Liver (tissue), 9 donors: ENCODE results near the gene RNPEPL1. TPM values are rescaled to one million over a fixed set of nuclear protein-coding genes. Genes with fewer than 3 reads are reported as not detected.

ENCODE experiments used
- DNase-seq: peaks from one replicate; pipeline ENCODE4 v3.0.0-alpha.2; 2017; ENCODE audit warnings: low spot score
- H3K27ac ChIP-seq, 2 donors: one replicate each; pipeline ENCODE4 v1.7.0; 2013; ENCODE audit warnings: inconsistent platforms in 2 of 2, low read length in 2 of 2, control low read depth in 1 of 2, low read depth in 1 of 2, mild to moderate bottlenecking in 1 of 2
- H3K27me3 ChIP-seq, 4 donors: one replicate each; pipeline versions ENCODE4 v1.6.1 to v1.7.0; 2013; ENCODE audit warnings: low read length in 3 of 4, inconsistent platforms in 1 of 4, mild to moderate bottlenecking in 1 of 4, moderate library complexity in 1 of 4; ENCODE audit not compliant: control insufficient read depth in 4 of 4, insufficient read depth in 4 of 4
- H3K36me3 ChIP-seq, 4 donors: one replicate each; pipeline versions ENCODE4 v1.6.1 to v1.7.0; 2013; ENCODE audit warnings: low read length in 3 of 4, mild to moderate bottlenecking in 3 of 4, low read depth in 1 of 4, moderate library complexity in 1 of 4; ENCODE audit not compliant: control insufficient read depth in 4 of 4, insufficient read depth in 3 of 4
- H3K4me1 ChIP-seq, 4 donors: one replicate each; pipeline versions ENCODE4 v1.6.1 to v1.7.0; 2013; ENCODE audit warnings: low read length in 3 of 4, mild to moderate bottlenecking in 3 of 4, moderate library complexity in 1 of 4; ENCODE audit not compliant: control insufficient read depth in 4 of 4, insufficient read depth in 4 of 4
- H3K4me3 ChIP-seq, 3 donors: one replicate each; pipeline versions ENCODE4 v1.6.1 to v1.7.0; 2013; ENCODE audit warnings: low read length in 3 of 3, control low read depth in 1 of 3, low read depth in 1 of 3, mild to moderate bottlenecking in 1 of 3
- H3K9ac ChIP-seq, 2 donors: one replicate each; pipeline ENCODE4 v1.7.0; 2013; ENCODE audit warnings: low read length in 2 of 2, mild to moderate bottlenecking in 2 of 2, moderate library complexity in 2 of 2, control low read depth in 1 of 2, low read depth in 1 of 2
- H3K9me3 ChIP-seq, 4 donors: one replicate each; pipeline versions ENCODE4 v1.6.1 to v1.7.0; 2013; ENCODE audit warnings: low read length in 3 of 4; ENCODE audit not compliant: control insufficient read depth in 4 of 4
- EGR1 ChIP-seq, 2 donors: IDR thresholded peaks; 2 replicates each; pipeline ENCODE4 v1.6.1; 2016 to 2018; ENCODE audit warnings: antibody characterized with exemption in 2 of 2, low read depth in 2 of 2
- FOXA1 ChIP-seq: IDR thresholded peaks from 2 replicates; pipeline ENCODE4 v1.6.1; 2016; ENCODE audit warnings: antibody characterized with exemption
- FOXA2 ChIP-seq: IDR thresholded peaks from 2 replicates; pipeline ENCODE4 v1.6.1; 2016; ENCODE audit warnings: antibody characterized with exemption
- GABPA ChIP-seq, 2 donors: IDR thresholded peaks in 1 of 2; conservative IDR thresholded peaks in 1 of 2; 2 replicates each; pipeline ENCODE4 v1.6.1; 2016; ENCODE audit warnings: antibody characterized with exemption in 2 of 2, mild to moderate bottlenecking in 1 of 2, moderate library complexity in 1 of 2
- HNF4A ChIP-seq, 2 donors: conservative IDR thresholded peaks; 2 replicates each; pipeline ENCODE4 v1.6.1; 2016; ENCODE audit warnings: antibody characterized with exemption in 2 of 2, mild to moderate bottlenecking in 2 of 2
- HNF4G ChIP-seq: IDR thresholded peaks from 2 replicates; pipeline ENCODE4 v1.6.1; 2016; ENCODE audit warnings: antibody characterized with exemption
- JUND ChIP-seq, 2 donors: IDR thresholded peaks; 2 replicates each; pipeline ENCODE4 v1.6.1; 2016; ENCODE audit warnings: antibody characterized with exemption in 2 of 2
- NR2F2 ChIP-seq: IDR thresholded peaks from 2 replicates; pipeline ENCODE4 v1.6.1; 2016; ENCODE audit warnings: antibody characterized with exemption
- RAD21 ChIP-seq, 2 donors: IDR thresholded peaks; 2 replicates each; pipeline ENCODE4 v1.6.1; 2016; ENCODE audit warnings: antibody characterized with exemption in 2 of 2, mild to moderate bottlenecking in 2 of 2
- RXRA ChIP-seq, 2 donors: IDR thresholded peaks; 2 replicates each; pipeline ENCODE4 v1.6.1; 2017 to 2018; ENCODE audit warnings: antibody characterized with exemption in 2 of 2, mild to moderate bottlenecking in 1 of 2
- SP1 ChIP-seq: IDR thresholded peaks from 2 replicates; pipeline ENCODE4 v1.6.1; 2018; ENCODE audit warnings: antibody characterized with exemption, mild to moderate bottlenecking
- TAF1 ChIP-seq: conservative IDR thresholded peaks from 2 replicates; pipeline ENCODE4 v1.6.1; 2016; ENCODE audit warnings: antibody characterized with exemption, mild to moderate bottlenecking
- YY1 ChIP-seq: IDR thresholded peaks from 2 replicates; pipeline ENCODE4 v1.6.1; 2016; ENCODE audit warnings: antibody characterized with exemption, mild to moderate bottlenecking
- WGBS: extraction: QIAGEN DNeasy Blood & Tissue Kit; methylation state at CpG from one replicate; pipeline ENCODE4 v1.1.7; 2013; 5-methylcytosine and 5-hydroxymethylcytosine counted together
- polyA plus RNA-seq, 2 donors: library from polyadenylated mRNA; stranded (reverse) in 1 of 2; unstranded in 1 of 2; fragments of 200-250 nt in 1 of 2; fragments of >200 nt in 1 of 2; fragmentation: Nextera tagmentation in 1 of 2; extraction: Ambion mirVana in 1 of 2; gene quantifications; one replicate each; pipeline versions ENCODE4 v1.2.1 to v1.2.3, GENCODE V29; 2013 to 2015
- total RNA-seq, 2 donors: library from RNA; depleted of rRNA; stranded (reverse); fragments of >200 nt; gene quantifications; one replicate each; pipeline ENCODE4 v1.2.3, GENCODE V29; 2014
- TF ChIP-seq, protein P1 (sequence below): IDR thresholded peaks from 2 replicates; pipeline ENCODE4 v1.6.1; 2016; ENCODE audit warnings: antibody characterized with exemption
- TF ChIP-seq, protein P2 (sequence below): IDR thresholded peaks from 2 replicates; pipeline ENCODE4 v1.6.1; 2016; ENCODE audit warnings: antibody characterized with exemption, mild to moderate bottlenecking
- TF ChIP-seq, protein P3 (sequence below): IDR thresholded peaks from 2 replicates; pipeline ENCODE4 v1.6.1; 2016; ENCODE audit warnings: antibody characterized with exemption
- TF ChIP-seq, protein P4 (sequence below): IDR thresholded peaks from 2 replicates; pipeline ENCODE4 v1.6.1; 2016; ENCODE audit warnings: antibody characterized with exemption
- TF ChIP-seq, protein P5 (sequence below): fragments of 150-350 bp; IDR thresholded peaks from 2 replicates; pipeline ENCODE4 v1.5.1; 2017; ENCODE audit warnings: improper control_type of control experiment, low read depth, low read length; ENCODE audit not compliant: missing input control
- donor health status: healthy.
- donor health status: healthy.
- donor health status: healthy.
- donor health status: healthy.
- donor health status: healthy.

The RNPEPL1 gene
- total and polyA plus RNA-seq, 4 donors = 24.8 to 43.9 (median 29.4) TPM

DNA sequence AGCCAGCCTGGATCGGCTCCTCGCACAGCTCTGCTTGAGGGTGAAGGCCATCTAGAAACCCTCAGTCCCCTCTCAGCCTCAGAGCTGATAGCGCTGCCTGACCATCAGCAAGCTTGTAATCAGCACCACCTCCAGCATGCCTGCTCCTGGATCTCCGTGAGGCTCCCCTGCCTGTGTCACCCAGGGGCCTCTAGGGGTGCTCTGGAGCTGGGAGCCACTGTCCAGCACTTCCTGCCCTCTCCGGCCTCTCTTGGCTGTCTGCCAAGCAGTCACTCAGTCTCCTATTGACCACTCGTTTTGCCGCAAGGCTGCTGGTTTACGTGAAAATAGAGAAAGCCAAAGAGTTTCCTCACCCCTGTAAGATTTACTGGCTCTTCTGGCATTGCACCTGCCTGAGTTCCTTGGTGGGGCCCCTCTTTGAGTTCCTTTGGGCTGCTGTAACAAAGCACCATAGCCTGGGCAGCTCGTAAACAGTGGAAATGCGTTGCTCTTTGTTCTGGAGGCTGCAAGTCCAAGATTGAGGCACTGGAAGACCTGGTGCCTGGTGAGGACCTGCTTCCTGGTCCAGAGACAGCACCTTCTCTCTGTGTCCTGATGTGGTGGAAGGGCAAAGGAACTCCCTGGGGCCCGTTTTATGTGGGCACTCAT lies 36.1 kb downstream of the RNPEPL1 start:
- H3K9ac ChIP-seq = no peak overlapping the region
- WGBS = 25% methylated on average over 11 of the region's 11 CpGs
- peak; percentile 16 to 50 for TF ChIP-seq RXRA (IDR thresholded peaks at IDR 0.05)
- peak; percentile 76 to 80 for TF ChIP-seq RAD21 (IDR thresholded peaks at IDR 0.05)
- peak in 1 of 2 donors; percentile 62 for TF ChIP-seq GABPA (IDR thresholded peaks at IDR 0.05 in 1 of 2, conservative IDR thresholded peaks at IDR 0.05 in 1 of 2)
- TF ChIP-seq, protein P1, sequence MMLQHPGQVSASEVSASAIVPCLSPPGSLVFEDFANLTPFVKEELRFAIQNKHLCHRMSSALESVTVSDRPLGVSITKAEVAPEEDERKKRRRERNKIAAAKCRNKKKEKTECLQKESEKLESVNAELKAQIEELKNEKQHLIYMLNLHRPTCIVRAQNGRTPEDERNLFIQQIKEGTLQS = no peak
- TF ChIP-seq, protein P2, sequence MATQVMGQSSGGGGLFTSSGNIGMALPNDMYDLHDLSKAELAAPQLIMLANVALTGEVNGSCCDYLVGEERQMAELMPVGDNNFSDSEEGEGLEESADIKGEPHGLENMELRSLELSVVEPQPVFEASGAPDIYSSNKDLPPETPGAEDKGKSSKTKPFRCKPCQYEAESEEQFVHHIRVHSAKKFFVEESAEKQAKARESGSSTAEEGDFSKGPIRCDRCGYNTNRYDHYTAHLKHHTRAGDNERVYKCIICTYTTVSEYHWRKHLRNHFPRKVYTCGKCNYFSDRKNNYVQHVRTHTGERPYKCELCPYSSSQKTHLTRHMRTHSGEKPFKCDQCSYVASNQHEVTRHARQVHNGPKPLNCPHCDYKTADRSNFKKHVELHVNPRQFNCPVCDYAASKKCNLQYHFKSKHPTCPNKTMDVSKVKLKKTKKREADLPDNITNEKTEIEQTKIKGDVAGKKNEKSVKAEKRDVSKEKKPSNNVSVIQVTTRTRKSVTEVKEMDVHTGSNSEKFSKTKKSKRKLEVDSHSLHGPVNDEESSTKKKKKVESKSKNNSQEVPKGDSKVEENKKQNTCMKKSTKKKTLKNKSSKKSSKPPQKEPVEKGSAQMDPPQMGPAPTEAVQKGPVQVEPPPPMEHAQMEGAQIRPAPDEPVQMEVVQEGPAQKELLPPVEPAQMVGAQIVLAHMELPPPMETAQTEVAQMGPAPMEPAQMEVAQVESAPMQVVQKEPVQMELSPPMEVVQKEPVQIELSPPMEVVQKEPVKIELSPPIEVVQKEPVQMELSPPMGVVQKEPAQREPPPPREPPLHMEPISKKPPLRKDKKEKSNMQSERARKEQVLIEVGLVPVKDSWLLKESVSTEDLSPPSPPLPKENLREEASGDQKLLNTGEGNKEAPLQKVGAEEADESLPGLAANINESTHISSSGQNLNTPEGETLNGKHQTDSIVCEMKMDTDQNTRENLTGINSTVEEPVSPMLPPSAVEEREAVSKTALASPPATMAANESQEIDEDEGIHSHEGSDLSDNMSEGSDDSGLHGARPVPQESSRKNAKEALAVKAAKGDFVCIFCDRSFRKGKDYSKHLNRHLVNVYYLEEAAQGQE = peak; percentile 91
- no peak for TF ChIP-seq FOXA2
- TF ChIP-seq FOXA1 = no peak
- TF ChIP-seq, protein P3, sequence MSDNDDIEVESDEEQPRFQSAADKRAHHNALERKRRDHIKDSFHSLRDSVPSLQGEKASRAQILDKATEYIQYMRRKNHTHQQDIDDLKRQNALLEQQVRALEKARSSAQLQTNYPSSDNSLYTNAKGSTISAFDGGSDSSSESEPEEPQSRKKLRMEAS = no peak
- no peak for TF ChIP-seq TAF1
- TF ChIP-seq, protein P4, sequence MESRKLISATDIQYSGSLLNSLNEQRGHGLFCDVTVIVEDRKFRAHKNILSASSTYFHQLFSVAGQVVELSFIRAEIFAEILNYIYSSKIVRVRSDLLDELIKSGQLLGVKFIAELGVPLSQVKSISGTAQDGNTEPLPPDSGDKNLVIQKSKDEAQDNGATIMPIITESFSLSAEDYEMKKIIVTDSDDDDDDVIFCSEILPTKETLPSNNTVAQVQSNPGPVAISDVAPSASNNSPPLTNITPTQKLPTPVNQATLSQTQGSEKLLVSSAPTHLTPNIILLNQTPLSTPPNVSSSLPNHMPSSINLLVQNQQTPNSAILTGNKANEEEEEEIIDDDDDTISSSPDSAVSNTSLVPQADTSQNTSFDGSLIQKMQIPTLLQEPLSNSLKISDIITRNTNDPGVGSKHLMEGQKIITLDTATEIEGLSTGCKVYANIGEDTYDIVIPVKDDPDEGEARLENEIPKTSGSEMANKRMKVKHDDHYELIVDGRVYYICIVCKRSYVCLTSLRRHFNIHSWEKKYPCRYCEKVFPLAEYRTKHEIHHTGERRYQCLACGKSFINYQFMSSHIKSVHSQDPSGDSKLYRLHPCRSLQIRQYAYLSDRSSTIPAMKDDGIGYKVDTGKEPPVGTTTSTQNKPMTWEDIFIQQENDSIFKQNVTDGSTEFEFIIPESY = no peak
- no peak for TF ChIP-seq HNF4G
- TF ChIP-seq, protein P5, sequence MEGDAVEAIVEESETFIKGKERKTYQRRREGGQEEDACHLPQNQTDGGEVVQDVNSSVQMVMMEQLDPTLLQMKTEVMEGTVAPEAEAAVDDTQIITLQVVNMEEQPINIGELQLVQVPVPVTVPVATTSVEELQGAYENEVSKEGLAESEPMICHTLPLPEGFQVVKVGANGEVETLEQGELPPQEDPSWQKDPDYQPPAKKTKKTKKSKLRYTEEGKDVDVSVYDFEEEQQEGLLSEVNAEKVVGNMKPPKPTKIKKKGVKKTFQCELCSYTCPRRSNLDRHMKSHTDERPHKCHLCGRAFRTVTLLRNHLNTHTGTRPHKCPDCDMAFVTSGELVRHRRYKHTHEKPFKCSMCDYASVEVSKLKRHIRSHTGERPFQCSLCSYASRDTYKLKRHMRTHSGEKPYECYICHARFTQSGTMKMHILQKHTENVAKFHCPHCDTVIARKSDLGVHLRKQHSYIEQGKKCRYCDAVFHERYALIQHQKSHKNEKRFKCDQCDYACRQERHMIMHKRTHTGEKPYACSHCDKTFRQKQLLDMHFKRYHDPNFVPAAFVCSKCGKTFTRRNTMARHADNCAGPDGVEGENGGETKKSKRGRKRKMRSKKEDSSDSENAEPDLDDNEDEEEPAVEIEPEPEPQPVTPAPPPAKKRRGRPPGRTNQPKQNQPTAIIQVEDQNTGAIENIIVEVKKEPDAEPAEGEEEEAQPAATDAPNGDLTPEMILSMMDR = peak; percentile 86
- peak; percentile 30 to 50 for TF ChIP-seq HNF4A (conservative IDR thresholded peaks at IDR 0.05)
- TF ChIP-seq YY1 = no peak
- no peak for TF ChIP-seq JUND (IDR thresholded peaks at IDR 0.05)
- peak; percentile 76 for TF ChIP-seq NR2F2
- TF ChIP-seq EGR1 (IDR thresholded peaks at IDR 0.05; ENCODE audit: low read depth in 2 of 2) = no peak
- peak; percentile 46 for TF ChIP-seq SP1
- no peaks in the 10 kb centered on the region for H3K27me3 ChIP-seq
- H3K4me3 ChIP-seq = no peak overlapping the region
- peak overlapping the region in 1 of 2 donors; percentile 16 for H3K27ac ChIP-seq
- peaks cover 0 to 2% (median 1%) of the 10 kb centered on the region in 4 donors for H3K36me3 ChIP-seq
- H3K4me1 ChIP-seq = peaks cover 2 to 11% (median 6%) of the 10 kb centered on the region in 4 donors
- H3K9me3 ChIP-seq = no peaks in the 10 kb centered on the region
- peak; percentile 78 for DNase-seq
